ENCODE data around the gene SMIM41. TPM values are rescaled to one million over a fixed set of nuclear protein-coding genes. Genes with fewer than 3 reads are reported as not detected.
A peak's percentile ranks its signal among the peaks of the same experiment; 100 is the strongest.

SMIM41 gene
- total and polyA plus RNA-seq, 7 donors: 0.41 to 5.7 (median 0.88) TPM; not detected in 3

DNA sequence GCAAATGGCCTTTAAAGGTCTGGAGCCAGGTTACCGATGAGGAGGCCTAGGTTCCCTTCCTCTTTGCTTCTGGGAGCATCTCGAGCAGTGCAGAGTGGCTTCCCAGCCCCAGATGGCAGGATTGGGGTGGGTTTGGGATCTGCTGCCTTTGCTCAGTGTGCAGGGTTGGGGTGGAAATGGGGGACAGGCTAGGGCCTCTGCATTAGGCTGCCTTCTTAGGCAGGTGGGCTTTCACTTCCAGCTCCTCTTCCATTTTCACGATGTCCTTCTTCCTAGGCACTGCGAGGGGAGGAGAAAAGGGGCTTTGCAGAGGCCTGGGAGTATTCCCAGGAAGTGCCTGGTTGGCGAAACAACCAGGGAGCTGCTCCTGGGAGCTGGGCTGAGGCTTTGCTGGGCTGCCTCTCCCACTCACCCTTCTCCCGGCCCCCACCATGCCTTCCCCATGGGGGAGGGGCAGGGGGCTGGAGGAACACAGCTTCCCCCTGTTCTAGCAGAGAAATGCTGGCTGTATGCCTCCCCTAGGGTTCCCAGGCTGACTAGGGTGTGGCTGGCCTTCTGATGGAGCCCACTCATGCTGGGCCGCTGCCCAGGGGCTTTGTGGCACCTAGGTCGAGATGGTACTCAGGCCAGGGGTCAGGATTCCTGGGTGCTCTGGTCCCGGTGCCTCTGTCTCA is 25.8 kb upstream of the SMIM41 start:
- peak overlapping the region; percentile 94 to 100 (median 96) for H3K27ac ChIP-seq
- peak; percentile 85 for DNase-seq
- H3K4me1 ChIP-seq: peaks cover 0 to 73% (median 65%) of the 10 kb centered on the region in 4 donors
- intact Hi-C loops (cut with DNase I): no loop called here
- WGBS, 2 donors: 84 to 85% methylated on average over 9 of the region's 9 CpGs
- no peaks in the 10 kb centered on the region for H3K27me3 ChIP-seq
- peaks cover 3 to 26% (median 17%) of the 10 kb centered on the region in 4 donors for H3K36me3 ChIP-seq
- no peaks in the 10 kb centered on the region for H3K9me3 ChIP-seq
- peak overlapping the region; percentile 67 to 77 (median 68) for H3K4me3 ChIP-seq
- TF ChIP-seq, protein P1, sequence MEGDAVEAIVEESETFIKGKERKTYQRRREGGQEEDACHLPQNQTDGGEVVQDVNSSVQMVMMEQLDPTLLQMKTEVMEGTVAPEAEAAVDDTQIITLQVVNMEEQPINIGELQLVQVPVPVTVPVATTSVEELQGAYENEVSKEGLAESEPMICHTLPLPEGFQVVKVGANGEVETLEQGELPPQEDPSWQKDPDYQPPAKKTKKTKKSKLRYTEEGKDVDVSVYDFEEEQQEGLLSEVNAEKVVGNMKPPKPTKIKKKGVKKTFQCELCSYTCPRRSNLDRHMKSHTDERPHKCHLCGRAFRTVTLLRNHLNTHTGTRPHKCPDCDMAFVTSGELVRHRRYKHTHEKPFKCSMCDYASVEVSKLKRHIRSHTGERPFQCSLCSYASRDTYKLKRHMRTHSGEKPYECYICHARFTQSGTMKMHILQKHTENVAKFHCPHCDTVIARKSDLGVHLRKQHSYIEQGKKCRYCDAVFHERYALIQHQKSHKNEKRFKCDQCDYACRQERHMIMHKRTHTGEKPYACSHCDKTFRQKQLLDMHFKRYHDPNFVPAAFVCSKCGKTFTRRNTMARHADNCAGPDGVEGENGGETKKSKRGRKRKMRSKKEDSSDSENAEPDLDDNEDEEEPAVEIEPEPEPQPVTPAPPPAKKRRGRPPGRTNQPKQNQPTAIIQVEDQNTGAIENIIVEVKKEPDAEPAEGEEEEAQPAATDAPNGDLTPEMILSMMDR (IDR thresholded peaks at IDR 0.05): no peak
- TF ChIP-seq POLR2AphosphoS5 (IDR thresholded peaks at IDR 0.05) (peak in 3 of 4 donors; percentile 30 to 52 (median 42)), EP300 (IDR thresholded peaks at IDR 0.05) (no peak), POLR2A (IDR thresholded peaks at IDR 0.05) (peak; percentile 9 to 18)

DNA sequence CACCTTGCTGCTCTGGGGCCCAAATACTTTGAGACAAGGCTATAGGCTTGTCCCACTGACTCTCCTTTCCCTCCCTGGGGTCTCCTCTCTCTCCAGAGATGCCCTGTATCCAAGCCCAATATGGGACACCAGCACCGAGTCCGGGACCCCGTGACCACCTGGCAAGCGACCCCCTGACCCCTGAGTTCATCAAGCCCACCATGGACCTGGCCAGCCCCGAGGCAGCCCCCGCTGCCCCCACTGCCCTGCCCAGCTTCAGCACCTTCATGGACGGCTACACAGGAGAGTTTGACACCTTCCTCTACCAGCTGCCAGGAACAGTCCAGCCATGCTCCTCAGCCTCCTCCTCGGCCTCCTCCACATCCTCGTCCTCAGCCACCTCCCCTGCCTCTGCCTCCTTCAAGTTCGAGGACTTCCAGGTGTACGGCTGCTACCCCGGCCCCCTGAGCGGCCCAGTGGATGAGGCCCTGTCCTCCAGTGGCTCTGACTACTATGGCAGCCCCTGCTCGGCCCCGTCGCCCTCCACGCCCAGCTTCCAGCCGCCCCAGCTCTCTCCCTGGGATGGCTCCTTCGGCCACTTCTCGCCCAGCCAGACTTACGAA is 25.2 kb upstream of the SMIM41 start:
- Histone ChIP-seq H3K36me3 (peaks cover 3 to 32% (median 17%) of the 10 kb centered on the region in 4 donors), H3K27me3 (no peaks in the 10 kb centered on the region), H3K27ac (peak overlapping the region; percentile 94 to 100 (median 96)), H3K4me1 (peaks cover 0 to 75% (median 67%) of the 10 kb centered on the region in 4 donors), H3K4me3 (peak overlapping the region; percentile 67 to 77 (median 68)), H3K9me3 (no peaks in the 10 kb centered on the region)
- DNase-seq: peak; percentile 84
- WGBS, 2 donors: 92 to 93% methylated on average over 21 of the region's 21 CpGs
- TF ChIP-seq POLR2AphosphoS5 (IDR thresholded peaks at IDR 0.05): peak in 3 of 4 donors; percentile 8 to 58 (median 44)
- TF ChIP-seq, protein P1 (IDR thresholded peaks at IDR 0.05): no peak
- intact Hi-C loops (cut with DNase I): no loop called here

DNA sequence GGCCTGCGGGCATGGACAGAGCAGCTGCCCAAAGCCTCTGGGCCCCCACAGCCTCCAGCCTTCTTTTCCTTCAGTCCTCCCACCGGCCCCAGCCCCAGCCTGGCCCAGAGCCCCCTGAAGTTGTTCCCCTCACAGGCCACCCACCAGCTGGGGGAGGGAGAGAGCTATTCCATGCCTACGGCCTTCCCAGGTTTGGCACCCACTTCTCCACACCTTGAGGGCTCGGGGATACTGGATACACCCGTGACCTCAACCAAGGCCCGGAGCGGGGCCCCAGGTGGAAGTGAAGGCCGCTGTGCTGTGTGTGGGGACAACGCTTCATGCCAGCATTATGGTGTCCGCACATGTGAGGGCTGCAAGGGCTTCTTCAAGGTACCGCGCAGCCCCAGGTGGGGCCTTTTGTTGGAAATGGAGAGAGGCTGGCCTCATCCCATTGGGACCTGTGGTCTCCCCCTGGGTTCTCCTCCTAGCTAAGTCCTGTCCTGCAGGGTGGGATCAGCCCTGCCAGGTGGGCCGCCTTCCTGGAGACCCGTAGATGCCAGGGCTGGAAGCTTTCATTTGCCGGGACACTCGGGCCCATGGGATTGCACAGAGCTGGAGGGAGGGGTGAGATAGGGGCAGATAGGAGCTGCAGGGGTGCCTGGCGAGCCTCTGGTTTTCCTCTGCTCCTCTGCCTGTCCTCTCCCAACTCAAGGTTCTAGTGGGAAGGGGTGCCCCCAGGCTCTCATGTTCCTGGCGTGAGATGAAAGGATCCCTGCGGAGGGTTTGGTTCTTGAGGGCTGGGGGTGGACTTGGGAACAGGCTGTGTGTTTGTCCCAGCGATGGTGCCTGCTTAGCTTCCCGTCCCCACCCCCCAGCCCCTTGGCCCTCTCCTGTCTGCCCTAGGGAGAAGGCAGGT is 24.4 kb upstream of the SMIM41 start:
- peak overlapping the region in 3 of 4 donors; percentile 2 to 69 (median 16) for H3K4me3 ChIP-seq
- 93 to 95% methylated on average over 21 of the region's 21 CpGs for WGBS, 2 donors
- no peaks in the 10 kb centered on the region for H3K9me3 ChIP-seq
- intact Hi-C loops (cut with DNase I): no loop called here
- H3K4me1 ChIP-seq: peaks cover 0 to 75% (median 62%) of the 10 kb centered on the region in 4 donors
- no peaks in the 10 kb centered on the region for H3K27me3 ChIP-seq
- peak overlapping the region; percentile 94 to 100 (median 96) for H3K27ac ChIP-seq
- TF ChIP-seq POLR2A (IDR thresholded peaks at IDR 0.05) (no peak), POLR2AphosphoS5 (IDR thresholded peaks at IDR 0.05) (peak; percentile 38 to 74 (median 65))
- peaks cover 3 to 32% (median 17%) of the 10 kb centered on the region in 4 donors for H3K36me3 ChIP-seq
- peak; percentile 82 for DNase-seq

DNA sequence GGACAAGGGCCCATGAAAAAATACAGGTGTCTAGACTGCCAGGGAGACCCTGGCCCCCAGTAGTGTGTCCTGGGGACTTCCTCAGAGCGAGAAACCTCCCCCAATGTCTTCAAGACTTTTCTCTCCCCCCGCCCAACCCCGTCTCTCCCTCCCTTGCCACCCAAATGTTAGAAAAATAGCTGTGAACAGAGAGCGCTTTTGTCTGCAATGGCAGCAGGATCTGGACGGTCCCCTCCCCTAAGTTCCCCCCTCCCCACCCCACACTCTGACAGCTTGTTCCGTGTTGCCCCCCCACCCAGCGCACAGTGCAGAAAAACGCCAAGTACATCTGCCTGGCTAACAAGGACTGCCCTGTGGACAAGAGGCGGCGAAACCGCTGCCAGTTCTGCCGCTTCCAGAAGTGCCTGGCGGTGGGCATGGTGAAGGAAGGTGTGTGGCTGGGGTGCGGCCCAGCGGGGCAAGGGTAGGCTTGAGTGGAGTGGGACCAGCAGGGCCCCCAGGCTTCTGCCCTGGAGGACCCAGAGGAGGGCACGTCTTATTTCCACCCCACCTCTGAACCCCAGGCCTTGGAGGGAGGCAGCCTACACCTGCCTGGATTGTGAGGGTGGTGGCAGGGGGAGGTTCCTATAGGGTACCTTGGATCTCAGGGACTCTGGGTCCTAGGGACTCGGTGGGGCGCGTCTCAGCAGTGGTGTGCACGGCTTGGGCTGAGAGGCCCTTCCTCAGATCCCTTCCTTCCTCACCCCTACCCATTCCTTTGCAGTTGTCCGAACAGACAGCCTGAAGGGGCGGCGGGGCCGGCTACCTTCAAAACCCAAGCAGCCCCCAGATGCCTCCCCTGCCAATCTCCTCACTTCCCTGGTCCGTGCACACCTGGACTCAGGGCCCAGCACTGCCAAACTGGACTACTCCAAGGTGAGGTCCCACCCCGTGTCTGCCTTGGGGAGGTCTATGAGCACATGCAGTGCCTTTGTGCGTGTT is 23.5 kb upstream of the SMIM41 start:
- peak; percentile 74 to 94 (median 84) for TF ChIP-seq POLR2AphosphoS5 (IDR thresholded peaks at IDR 0.05)
- TF ChIP-seq EP300 (IDR thresholded peaks at IDR 0.05): no peak
- TF ChIP-seq, protein P1 (IDR thresholded peaks at IDR 0.05): no peak

More for the DNA sequence above, 23.5 kb upstream of the SMIM41 start:
- peak; percentile 85 for DNase-seq
- H3K36me3 ChIP-seq: peaks cover 3 to 32% (median 17%) of the 10 kb centered on the region in 4 donors
- peak overlapping the region; percentile 94 to 100 (median 96) for H3K27ac ChIP-seq
- intact Hi-C loops (cut with DNase I): no loop called here
- no peaks in the 10 kb centered on the region for H3K9me3 ChIP-seq
- peaks cover 0 to 68% (median 55%) of the 10 kb centered on the region in 4 donors for H3K4me1 ChIP-seq
- WGBS, 2 donors: 92 to 93% methylated on average over 27 of the region's 27 CpGs
- peak overlapping the region in 2 of 4 donors; percentile 17 to 19 for H3K4me3 ChIP-seq
- H3K27me3 ChIP-seq: no peaks in the 10 kb centered on the region

All from sigmoid colon (tissue), 7 donors.